Measurements from ENCODE around the gene EMC1.

GRCh38 chr1:19190468-19190867, 60.9 kb downstream of the EMC1 start:
- no peak for TF ChIP-seq CTCF (IDR thresholded peaks at IDR 0.05; ENCODE audit: borderline replicate concordance, extremely low read depth, low read length, poor library complexity, severe bottlenecking)
- TF ChIP-seq EZH2 (IDR thresholded peaks at IDR 0.05; ENCODE audit: borderline replicate concordance, low read depth, low read length, severe bottlenecking) = no peak
